ENCODE results near the gene CXCL1. TPM values are rescaled to one million over a fixed set of nuclear protein-coding genes. Genes with fewer than 3 reads are reported as not detected.

The CXCL1 gene
- total and polyA plus RNA-seq, 2 experiments from 2014 or later: 9.6 to 28.8 TPM

GRCh38 chr4:73839071-73839470 lies 30.1 kb upstream of the CXCL1 start:
- H3K27ac ChIP-seq: no peak overlapping the region
- H3K36me3 ChIP-seq (replicated peaks; ENCODE audit: insufficient read depth, low read depth): no peaks in the 10 kb centered on the region
- 89% methylated on average over 5 of the region's 5 CpGs for WGBS (ENCODE audit: low lambda C conversion rate, missing lambda C conversion rate)
- H3K27me3 ChIP-seq: peaks cover 37% of the 10 kb centered on the region
- H3K9me3 ChIP-seq (ENCODE audit: low read depth): no peaks in the 10 kb centered on the region
- H3K4me1 ChIP-seq (ENCODE audit: insufficient read depth): no peaks in the 10 kb centered on the region
- H3K79me2 ChIP-seq: no peaks in the 10 kb centered on the region
- no peak overlapping the region for H3K4me3 ChIP-seq
- TF ChIP-seq CTCF (IDR thresholded peaks at IDR 0.05; ENCODE audit: poor library complexity): no peak
- TF ChIP-seq EZH2phosphoT487 (IDR thresholded peaks at IDR 0.05; ENCODE audit: low read depth, severe bottlenecking, unreplicated experiment): no peak
- TF ChIP-seq EZH2 (IDR thresholded peaks at IDR 0.05; ENCODE audit: borderline replicate concordance): no peak
- H4K20me1 ChIP-seq (ENCODE audit: insufficient read depth, poor library complexity, severe bottlenecking): no peaks in the 10 kb centered on the region
- H3K4me2 ChIP-seq: no peak overlapping the region
- no peak for DNase-seq (ENCODE audit: low spot score)
- H3K9me2 ChIP-seq (replicated peaks; ENCODE audit: insufficient read depth): no peaks in the 10 kb centered on the region
- H2AFZ ChIP-seq: no peak overlapping the region

- TF ChIP-seq EZH2 (IDR thresholded peaks at IDR 0.05; ENCODE audit: borderline replicate concordance): no peak
- no peak for TF ChIP-seq CTCF (IDR thresholded peaks at IDR 0.05; ENCODE audit: poor library complexity)
- TF ChIP-seq EZH2phosphoT487 (IDR thresholded peaks at IDR 0.05; ENCODE audit: low read depth, severe bottlenecking, unreplicated experiment): no peak
- no peaks in the 10 kb centered on the region for H3K9me2 ChIP-seq (replicated peaks; ENCODE audit: insufficient read depth)
- H3K4me2 ChIP-seq: no peak overlapping the region
- no peaks in the 10 kb centered on the region for H3K79me2 ChIP-seq
- H4K20me1 ChIP-seq (ENCODE audit: insufficient read depth, poor library complexity, severe bottlenecking): no peaks in the 10 kb centered on the region
- H3K27ac ChIP-seq: no peak overlapping the region
- WGBS (ENCODE audit: low lambda C conversion rate, missing lambda C conversion rate): 86% methylated on average over 3 of the region's 3 CpGs
- no peaks in the 10 kb centered on the region for H3K9me3 ChIP-seq (ENCODE audit: low read depth)
- peaks cover 41% of the 10 kb centered on the region for H3K27me3 ChIP-seq
- H3K4me3 ChIP-seq: no peak overlapping the region
- no peaks in the 10 kb centered on the region for H3K36me3 ChIP-seq (replicated peaks; ENCODE audit: insufficient read depth, low read depth)
- no peaks in the 10 kb centered on the region for H3K4me1 ChIP-seq (ENCODE audit: insufficient read depth)
- H2AFZ ChIP-seq: no peak overlapping the region
- DNase-seq (ENCODE audit: low spot score): no peak
Measured at GRCh38 chr4:73839715-73840114, 29.5 kb upstream of the CXCL1 start.

- H3K9me2 ChIP-seq (replicated peaks; ENCODE audit: insufficient read depth): no peaks in the 10 kb centered on the region
- no peaks in the 10 kb centered on the region for H3K79me2 ChIP-seq
- no peak overlapping the region for H3K4me2 ChIP-seq
- H3K9me3 ChIP-seq (ENCODE audit: low read depth): no peaks in the 10 kb centered on the region
- no peaks in the 10 kb centered on the region for H3K4me1 ChIP-seq (ENCODE audit: insufficient read depth)
- H3K4me3 ChIP-seq: no peak overlapping the region
- H3K27ac ChIP-seq: no peak overlapping the region
- H4K20me1 ChIP-seq (ENCODE audit: insufficient read depth, poor library complexity, severe bottlenecking): no peaks in the 10 kb centered on the region
- no peaks in the 10 kb centered on the region for H3K36me3 ChIP-seq (replicated peaks; ENCODE audit: insufficient read depth, low read depth)
- H2AFZ ChIP-seq: no peak overlapping the region
- WGBS (ENCODE audit: low lambda C conversion rate, missing lambda C conversion rate): 66% methylated on average over 4 of the region's 4 CpGs
- TF ChIP-seq CTCF (IDR thresholded peaks at IDR 0.05; ENCODE audit: poor library complexity) (no peak), EZH2phosphoT487 (IDR thresholded peaks at IDR 0.05; ENCODE audit: low read depth, severe bottlenecking, unreplicated experiment) (no peak), EZH2 (IDR thresholded peaks at IDR 0.05; ENCODE audit: borderline replicate concordance) (no peak)
- H3K27me3 ChIP-seq: peaks cover 40% of the 10 kb centered on the region
- DNase-seq (ENCODE audit: low spot score): no peak
Measured at GRCh38 chr4:73841243-73841925, 27.8 kb upstream of the CXCL1 start.

All from hepatocyte (in vitro differentiated cells).